ENCODE data around the gene VDAC1. TPM values are rescaled to one million over a fixed set of nuclear protein-coding genes. Genes with fewer than 3 reads are reported as not detected.
"Not testable (repeated sequence)": the region's sequence is repeated elsewhere in the genome, so short reads cannot be mapped to it uniquely, and the experiment has no call there.

VDAC1 gene
- total RNA-seq, 1 experiment from 2014 or later = 368 TPM

- Histone ChIP-seq H3K27me3 (ENCODE audit: control insufficient read depth, insufficient read depth, low read length) (no peaks in the 10 kb centered on the region), H3K4me3 (ENCODE audit: insufficient read depth, low read depth, low read length) (no peak overlapping the region), H3K36me3 (replicated peaks; ENCODE audit: control insufficient read depth, insufficient read depth, low read length) (peaks cover 19% of the 10 kb centered on the region)
- DNase-seq = peak; percentile 6
Measured at GRCh38 chr5:133994297-133994989, 10.3 kb downstream of the VDAC1 start.

- Histone ChIP-seq H3K4me3 (ENCODE audit: insufficient read depth, low read depth, low read length) (no peak overlapping the region), H3K36me3 (replicated peaks; ENCODE audit: control insufficient read depth, insufficient read depth, low read length) (peaks cover 23% of the 10 kb centered on the region), H3K27me3 (ENCODE audit: control insufficient read depth, insufficient read depth, low read length) (no peaks in the 10 kb centered on the region)
- DNase-seq = no peak
Measured at GRCh38 chr5:133993185-133993936, 11.4 kb downstream of the VDAC1 start.

- Histone ChIP-seq H3K36me3 (replicated peaks; ENCODE audit: control insufficient read depth, insufficient read depth, low read length) (peaks cover 25% of the 10 kb centered on the region), H3K27me3 (ENCODE audit: control insufficient read depth, insufficient read depth, low read length) (no peaks in the 10 kb centered on the region), H3K4me3 (ENCODE audit: insufficient read depth, low read depth, low read length) (no peak overlapping the region)
- DNase-seq = no peak
Measured at GRCh38 chr5:133992429-133993155, 12.2 kb downstream of the VDAC1 start.

- DNase-seq = no peak
- Histone ChIP-seq H3K36me3 (replicated peaks; ENCODE audit: control insufficient read depth, insufficient read depth, low read length) (peaks cover 26% of the 10 kb centered on the region), H3K27me3 (ENCODE audit: control insufficient read depth, insufficient read depth, low read length) (no peaks in the 10 kb centered on the region), H3K4me3 (ENCODE audit: insufficient read depth, low read depth, low read length) (no peak overlapping the region)
Measured at GRCh38 chr5:133991171-133991910, 13.4 kb downstream of the VDAC1 start.

- Histone ChIP-seq H3K27me3 (ENCODE audit: control insufficient read depth, insufficient read depth, low read length) (no peaks in the 10 kb centered on the region), H3K4me3 (ENCODE audit: insufficient read depth, low read depth, low read length) (no peak overlapping the region), H3K36me3 (replicated peaks; ENCODE audit: control insufficient read depth, insufficient read depth, low read length) (peaks cover 26% of the 10 kb centered on the region)
- no peak for DNase-seq
Measured at GRCh38 chr5:133990396-133990795, 14.4 kb downstream of the VDAC1 start.

GRCh38 chr5:133985540-133986180 is 19.1 kb downstream of the VDAC1 start:
- no peak for DNase-seq
- H3K36me3 ChIP-seq (replicated peaks; ENCODE audit: control insufficient read depth, insufficient read depth, low read length) = peaks cover 25% of the 10 kb centered on the region
- H3K4me3 ChIP-seq (ENCODE audit: insufficient read depth, low read depth, low read length) = no peak overlapping the region
- no peaks in the 10 kb centered on the region for H3K27me3 ChIP-seq (ENCODE audit: control insufficient read depth, insufficient read depth, low read length)

- DNase-seq = no peak
- Histone ChIP-seq H3K4me3 (ENCODE audit: insufficient read depth, low read depth, low read length) (no peak overlapping the region), H3K27me3 (ENCODE audit: control insufficient read depth, insufficient read depth, low read length) (no peaks in the 10 kb centered on the region), H3K36me3 (replicated peaks; ENCODE audit: control insufficient read depth, insufficient read depth, low read length) (peaks cover 20% of the 10 kb centered on the region)
Measured at GRCh38 chr5:133983674-133984073, 21.1 kb downstream of the VDAC1 start.

GRCh38 chr5:133981714-133982113 is 23.1 kb downstream of the VDAC1 start:
- Histone ChIP-seq H3K36me3 (replicated peaks; ENCODE audit: control insufficient read depth, insufficient read depth, low read length) (peaks cover 23% of the 10 kb centered on the region), H3K27me3 (ENCODE audit: control insufficient read depth, insufficient read depth, low read length) (no peaks in the 10 kb centered on the region), H3K4me3 (ENCODE audit: insufficient read depth, low read depth, low read length) (no peak overlapping the region)
- no peak for DNase-seq

GRCh38 chr5:133980652-133981051 is 24.1 kb downstream of the VDAC1 start:
- Histone ChIP-seq H3K4me3 (ENCODE audit: insufficient read depth, low read depth, low read length) (no peak overlapping the region), H3K36me3 (replicated peaks; ENCODE audit: control insufficient read depth, insufficient read depth, low read length) (peaks cover 23% of the 10 kb centered on the region)

GRCh38 chr5:133978943-133979342 is 25.8 kb downstream of the VDAC1 start:
- Histone ChIP-seq H3K27me3 (ENCODE audit: control insufficient read depth, insufficient read depth, low read length) (no peaks in the 10 kb centered on the region), H3K36me3 (replicated peaks; ENCODE audit: control insufficient read depth, insufficient read depth, low read length) (peaks cover 32% of the 10 kb centered on the region), H3K4me3 (ENCODE audit: insufficient read depth, low read depth, low read length) (no peak overlapping the region)
- DNase-seq = no peak

More at GRCh38 chr5:133980652-133981051, 24.1 kb downstream of the VDAC1 start:
- DNase-seq = no peak
- no peaks in the 10 kb centered on the region for H3K27me3 ChIP-seq (ENCODE audit: control insufficient read depth, insufficient read depth, low read length)

- peaks cover 31% of the 10 kb centered on the region for H3K36me3 ChIP-seq (replicated peaks; ENCODE audit: control insufficient read depth, insufficient read depth, low read length)
- DNase-seq = no peak
- H3K27me3 ChIP-seq (ENCODE audit: control insufficient read depth, insufficient read depth, low read length) = no peaks in the 10 kb centered on the region
Measured at GRCh38 chr5:133977858-133978257, 26.9 kb downstream of the VDAC1 start.

GRCh38 chr5:133977161-133977787 is 27.5 kb downstream of the VDAC1 start:
- DNase-seq = no peak
- Histone ChIP-seq H3K4me3 (ENCODE audit: insufficient read depth, low read depth, low read length) (no peak overlapping the region), H3K36me3 (replicated peaks; ENCODE audit: control insufficient read depth, insufficient read depth, low read length) (peaks cover 33% of the 10 kb centered on the region), H3K27me3 (ENCODE audit: control insufficient read depth, insufficient read depth, low read length) (no peaks in the 10 kb centered on the region)

More at GRCh38 chr5:133977858-133978257, 26.9 kb downstream of the VDAC1 start:
- no peak overlapping the region for H3K4me3 ChIP-seq (ENCODE audit: insufficient read depth, low read depth, low read length)

GRCh38 chr5:133975546-133975945 is 29.2 kb downstream of the VDAC1 start:
- not testable (repeated sequence) for DNase-seq; H3K4me3 ChIP-seq (ENCODE audit: insufficient read depth, low read depth, low read length); H3K27me3 ChIP-seq (ENCODE audit: control insufficient read depth, insufficient read depth, low read length)
- peaks cover 32% of the 10 kb centered on the region for H3K36me3 ChIP-seq (replicated peaks; ENCODE audit: control insufficient read depth, insufficient read depth, low read length)
